GM21619 (cell line): Measurements from ENCODE around the gene CMTM7.

Source experiments
- ATAC-seq: cut with Tn5 transposase; IDR thresholded peaks from one replicate; pipeline ENCODE4 v1.9.1; 2021; ENCODE audit not compliant: unreplicated experiment

The CMTM7 gene

GRCh38 chr3:32435911-32436815, 44.5 kb downstream of the CMTM7 start:
- no peak for ATAC-seq

DNA sequence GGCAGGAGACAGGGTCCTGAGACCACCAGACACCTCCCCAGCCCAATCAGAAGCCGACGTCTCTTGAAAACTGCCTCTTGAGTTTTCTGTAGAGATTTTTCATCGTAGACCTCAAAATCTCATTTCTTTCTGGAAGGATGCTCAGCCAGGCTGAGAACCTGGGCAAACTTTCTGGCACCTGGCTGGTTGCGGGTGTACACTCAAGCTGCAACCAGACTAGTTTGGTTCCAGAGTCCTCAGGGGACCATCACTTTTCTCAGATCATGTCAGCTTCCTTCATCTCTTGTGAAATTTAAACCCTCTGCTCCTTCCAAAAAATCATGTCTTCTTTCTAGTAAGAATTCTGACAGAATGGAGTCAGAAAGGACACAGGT, 45.1 kb downstream of the CMTM7 start:
- peak; percentile 44 for ATAC-seq

- no peak for ATAC-seq
Observed at GRCh38 chr3:32437896-32438295, 46.2 kb downstream of the CMTM7 start.

DNA sequence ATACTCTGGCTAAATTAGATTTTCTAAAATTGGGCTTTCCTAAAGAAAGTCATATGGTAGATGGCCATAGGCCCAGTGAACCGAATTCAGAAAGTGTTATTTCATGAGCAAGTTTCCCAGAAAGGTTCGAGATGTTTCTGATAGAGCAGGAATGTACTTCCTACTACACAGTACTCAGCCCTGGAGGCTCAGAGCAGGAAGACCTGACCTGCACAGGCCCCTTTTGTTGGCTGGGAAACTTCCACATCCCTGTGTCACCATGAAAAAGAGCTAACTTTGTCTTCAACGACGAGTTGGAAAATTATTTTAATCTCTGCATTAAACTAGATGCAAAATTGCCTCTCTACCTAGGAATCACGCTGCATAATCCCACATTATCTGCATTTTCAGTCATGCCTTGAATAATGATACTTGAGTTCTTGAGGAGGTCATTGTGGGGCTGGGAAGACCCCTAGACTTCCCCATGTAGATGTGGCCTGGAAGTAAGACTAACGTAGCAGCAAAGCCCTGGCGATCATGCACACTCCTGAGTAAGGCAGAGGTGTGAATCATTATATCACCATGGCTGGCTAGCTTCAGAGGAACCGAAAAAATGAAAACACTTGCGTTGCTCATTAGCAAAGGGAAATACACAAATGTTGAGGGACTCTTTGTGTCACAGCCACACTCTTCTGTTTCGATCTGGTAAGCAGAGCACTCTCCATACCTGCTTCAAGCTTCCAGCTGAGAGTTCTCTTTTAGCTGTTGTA, 47.1 kb downstream of the CMTM7 start:
- peak; percentile 95 for ATAC-seq

- ATAC-seq, result peak; percentile 8
Observed at GRCh38 chr3:32439421-32439820, 47.8 kb downstream of the CMTM7 start.

- no peak for ATAC-seq
Observed at GRCh38 chr3:32440611-32441350, 49.1 kb downstream of the CMTM7 start.

- no peak for ATAC-seq
Observed at GRCh38 chr3:32442766-32443165, 51.1 kb downstream of the CMTM7 start.

DNA sequence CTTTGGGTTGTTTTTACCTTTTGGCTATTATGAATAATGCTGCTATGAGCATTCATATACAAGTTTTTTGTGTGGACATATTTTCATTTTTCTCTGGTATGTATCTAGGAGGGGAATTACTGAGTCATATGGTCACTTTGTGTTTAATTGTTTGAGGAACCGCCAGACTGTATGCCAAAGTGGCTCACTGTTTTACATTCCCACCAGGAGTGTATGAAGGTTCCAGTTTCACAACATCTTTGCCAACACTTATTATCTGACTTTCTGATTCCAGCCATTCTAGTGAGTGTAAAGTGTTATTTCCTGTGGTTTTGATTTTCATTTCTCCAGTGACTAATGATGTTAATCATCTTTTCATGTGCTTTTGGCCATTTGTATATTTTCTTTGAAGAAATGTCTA, 51.8 kb downstream of the CMTM7 start:
- no peak for ATAC-seq

- ATAC-seq, result no peak
Observed at GRCh38 chr3:32447865-32448400, 56.3 kb downstream of the CMTM7 start.

GRCh38 chr3:32448686-32449474, 57.2 kb downstream of the CMTM7 start:
- ATAC-seq, result no peak

GRCh38 chr3:32449691-32450090, 58.0 kb downstream of the CMTM7 start:
- no peak for ATAC-seq

DNA sequence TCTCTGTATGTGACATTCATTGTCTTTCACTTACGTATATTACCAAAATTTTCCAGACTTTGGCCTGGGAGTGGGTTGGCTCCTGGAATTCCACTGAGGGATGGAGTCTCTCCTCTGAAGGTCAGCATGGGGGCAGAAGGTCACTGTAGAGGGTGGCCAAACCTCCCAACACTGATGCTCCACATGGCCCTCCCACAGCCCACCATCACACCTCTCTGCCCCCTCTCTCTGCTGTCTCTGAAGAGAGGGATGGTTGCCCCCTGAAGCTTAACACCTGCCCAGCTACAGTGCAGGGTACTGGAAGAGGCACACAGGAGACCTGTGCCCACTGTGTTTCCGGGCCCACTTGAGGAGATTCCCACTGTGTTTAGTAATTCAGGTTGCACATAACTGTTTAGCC, 58.8 kb downstream of the CMTM7 start:
- ATAC-seq, result no peak

- no peak for ATAC-seq
Observed at GRCh38 chr3:32450992-32451659, 59.5 kb downstream of the CMTM7 start.

DNA sequence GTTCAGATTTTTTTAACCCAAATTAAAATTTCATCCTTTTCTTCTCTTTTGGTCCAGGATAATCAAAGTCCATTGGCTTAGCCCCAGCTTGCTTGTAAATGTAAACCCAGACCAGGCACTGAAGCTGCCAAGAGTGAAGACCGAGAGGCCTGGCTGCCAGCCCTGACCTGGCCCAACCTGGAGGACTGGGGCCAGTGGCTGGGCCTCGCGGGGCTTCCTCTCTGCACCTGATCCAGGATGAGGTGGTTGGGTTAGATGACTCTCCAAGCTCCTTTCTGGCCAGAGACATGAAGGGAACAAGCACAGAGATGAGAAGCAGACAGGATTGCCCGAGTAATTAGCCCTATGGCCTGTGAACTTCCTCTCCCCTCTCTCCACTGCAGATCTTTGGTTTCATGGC, 60.4 kb downstream of the CMTM7 start:
- no peak for ATAC-seq

DNA sequence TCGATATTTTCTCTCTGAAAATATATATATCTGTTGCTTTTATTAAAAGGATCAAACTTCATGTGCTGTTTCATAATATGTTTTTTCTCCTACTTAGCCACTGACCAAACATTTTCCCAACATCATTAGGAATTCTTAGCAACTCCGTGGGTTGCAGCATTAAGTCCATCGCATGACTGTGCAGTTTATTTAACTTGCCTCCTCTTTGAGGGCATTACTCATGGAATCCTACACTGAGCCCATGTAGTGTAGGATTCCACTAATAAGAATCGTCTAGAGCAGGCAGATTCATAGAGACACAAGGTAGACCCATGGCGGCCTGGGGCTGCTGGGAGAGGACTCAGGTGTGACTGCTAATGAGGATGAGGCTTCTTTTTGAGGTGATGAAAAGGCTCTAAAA, 61.7 kb downstream of the CMTM7 start:
- no peak for ATAC-seq

- no peak for ATAC-seq
Observed at GRCh38 chr3:32454111-32454510, 62.5 kb downstream of the CMTM7 start.

DNA sequence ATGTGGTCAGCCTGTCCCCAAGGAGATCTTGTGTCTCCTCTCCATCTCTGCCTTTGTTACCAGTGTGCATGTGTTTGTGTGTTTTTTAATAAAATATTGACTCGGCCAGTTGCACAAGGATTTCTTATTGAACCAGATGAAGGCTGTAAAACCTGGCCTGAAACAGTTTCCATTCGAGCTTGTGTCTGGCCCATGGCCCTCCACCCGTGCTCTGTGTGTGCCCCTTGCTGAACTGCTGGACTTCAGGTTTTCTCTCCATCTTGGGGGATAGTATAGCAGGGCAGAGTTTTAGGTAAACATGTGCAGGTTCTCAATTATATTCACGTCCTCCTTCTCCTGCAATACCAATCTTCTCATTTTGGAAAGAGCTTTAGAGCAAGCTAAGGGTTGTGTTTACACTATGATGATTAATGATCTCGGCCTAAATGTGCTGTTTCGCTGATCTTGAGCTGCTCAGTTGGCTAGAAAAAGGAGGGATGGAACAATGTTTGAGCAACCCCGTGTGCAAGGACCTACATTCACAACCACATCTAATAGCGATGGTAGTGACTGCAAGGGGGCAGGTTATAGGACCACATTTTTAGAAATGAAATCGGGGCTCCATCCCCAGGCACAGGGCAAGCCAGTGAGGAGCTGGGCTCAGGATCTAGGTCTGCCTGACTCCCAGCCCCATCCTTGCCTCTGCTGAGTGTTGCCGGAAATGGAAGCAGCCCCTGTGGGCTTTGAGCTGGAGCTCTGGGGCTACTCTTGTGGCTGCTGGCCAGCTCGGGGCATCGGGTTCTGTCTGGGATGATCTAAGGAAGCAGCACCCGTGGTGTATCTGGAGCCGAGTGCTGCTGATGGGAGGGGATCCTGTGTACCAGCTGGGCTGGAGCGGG, 63.3 kb downstream of the CMTM7 start:
- no peak for ATAC-seq

- ATAC-seq, result peak; percentile 33
Observed at GRCh38 chr3:32455609-32456428, 64.2 kb downstream of the CMTM7 start.
